Gastrocnemius medialis (tissue), 4 donors: ENCODE measurements around the gene OR2A2.

Source experiments
- POLR2A ChIP-seq, 2 donors: fragments of 450-650 bp; IDR thresholded peaks; one replicate each; pipeline ENCODE4 v1.6.1; 2017; ENCODE audit warnings: antibody characterized with exemption in 2 of 2, mild to moderate bottlenecking in 2 of 2, moderate library complexity in 2 of 2
- TF ChIP-seq, protein P1 (sequence below), 5 experiments: fragments of 450-650 bp in 3 of 5; fragments of 200-600 bp in 2 of 5; sonication (generic) in 2 of 5; IDR thresholded peaks in 4 of 5; conservative IDR thresholded peaks in 1 of 5; 1 replicate in 4 of 5; 2 replicates in 1 of 5; pipeline ENCODE4 v1.5.1; 2016 to 2019; ENCODE audit warnings: antibody characterized with exemption in 5 of 5, mild to moderate bottlenecking in 3 of 5, moderate library complexity in 3 of 5

DNA sequence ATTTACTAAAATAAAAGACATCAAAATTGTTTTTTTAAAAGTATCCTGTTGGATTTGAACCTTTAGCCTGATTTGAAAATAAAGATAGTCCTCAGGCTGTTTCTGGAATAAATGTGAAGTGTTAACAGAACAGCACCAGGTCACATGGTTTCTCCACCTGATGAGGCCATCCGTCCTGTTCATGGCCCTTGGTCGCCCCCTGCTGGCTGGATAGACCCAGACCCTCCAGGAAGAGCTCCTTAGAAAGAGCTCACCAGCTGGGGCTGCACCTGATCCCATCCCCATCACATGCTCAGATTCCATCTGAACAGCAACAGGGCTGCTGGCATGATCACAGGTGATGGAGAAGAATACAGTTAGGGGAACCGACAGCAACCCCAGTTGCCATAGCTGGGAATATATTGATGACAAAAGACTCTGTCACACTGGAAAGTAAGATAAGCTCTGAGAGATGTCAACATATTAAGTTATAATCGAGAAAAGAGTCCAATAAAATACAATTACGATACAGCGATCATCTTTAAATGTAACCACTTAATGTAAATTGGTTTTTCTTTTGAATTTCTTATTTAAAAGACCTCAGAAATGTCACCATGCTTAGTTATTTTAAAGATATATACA, 18.4 kb downstream of the OR2A2 start:
- TF ChIP-seq, protein P1, sequence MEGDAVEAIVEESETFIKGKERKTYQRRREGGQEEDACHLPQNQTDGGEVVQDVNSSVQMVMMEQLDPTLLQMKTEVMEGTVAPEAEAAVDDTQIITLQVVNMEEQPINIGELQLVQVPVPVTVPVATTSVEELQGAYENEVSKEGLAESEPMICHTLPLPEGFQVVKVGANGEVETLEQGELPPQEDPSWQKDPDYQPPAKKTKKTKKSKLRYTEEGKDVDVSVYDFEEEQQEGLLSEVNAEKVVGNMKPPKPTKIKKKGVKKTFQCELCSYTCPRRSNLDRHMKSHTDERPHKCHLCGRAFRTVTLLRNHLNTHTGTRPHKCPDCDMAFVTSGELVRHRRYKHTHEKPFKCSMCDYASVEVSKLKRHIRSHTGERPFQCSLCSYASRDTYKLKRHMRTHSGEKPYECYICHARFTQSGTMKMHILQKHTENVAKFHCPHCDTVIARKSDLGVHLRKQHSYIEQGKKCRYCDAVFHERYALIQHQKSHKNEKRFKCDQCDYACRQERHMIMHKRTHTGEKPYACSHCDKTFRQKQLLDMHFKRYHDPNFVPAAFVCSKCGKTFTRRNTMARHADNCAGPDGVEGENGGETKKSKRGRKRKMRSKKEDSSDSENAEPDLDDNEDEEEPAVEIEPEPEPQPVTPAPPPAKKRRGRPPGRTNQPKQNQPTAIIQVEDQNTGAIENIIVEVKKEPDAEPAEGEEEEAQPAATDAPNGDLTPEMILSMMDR (IDR thresholded peaks at IDR 0.05 in 4 of 5, conservative IDR thresholded peaks at IDR 0.05 in 1 of 5): peak; percentile 57 to 79 (median 66)
- no peak for TF ChIP-seq POLR2A (IDR thresholded peaks at IDR 0.05)
